ENCODE data around the gene SLC9C2.

Gene SLC9C2

GRCh38 chr1:173451981-173452380 lies 150.9 kb downstream of the SLC9C2 start:
- TF ChIP-seq ZNF565 (CRISPR knock-in tag; conservative IDR thresholded peaks at IDR 0.05; ENCODE audit: low read depth) (no peak), GLIS3 (CRISPR knock-in tag; IDR thresholded peaks at IDR 0.05) (no peak), ESRRG (CRISPR knock-in tag; IDR thresholded peaks at IDR 0.05) (no peak), ZC3H10 (CRISPR knock-in tag; IDR thresholded peaks at IDR 0.05) (no peak), ZNF70 (CRISPR knock-in tag; IDR thresholded peaks at IDR 0.05) (no peak), RARB (CRISPR knock-in tag; IDR thresholded peaks at IDR 0.05) (no peak), ARNTL (CRISPR knock-in tag; IDR thresholded peaks at IDR 0.05; ENCODE audit: borderline replicate concordance, low read depth) (no peak), TCF4 (CRISPR knock-in tag; IDR thresholded peaks at IDR 0.05; ENCODE audit: borderline replicate concordance) (no peak), CSDC2 (CRISPR knock-in tag; IDR thresholded peaks at IDR 0.05) (no peak), SNAI2 (CRISPR knock-in tag; IDR thresholded peaks at IDR 0.05) (no peak), TOX (CRISPR knock-in tag; IDR thresholded peaks at IDR 0.05; ENCODE audit: borderline replicate concordance) (no peak), ISL1 (CRISPR knock-in tag; IDR thresholded peaks at IDR 0.05) (no peak), POU6F1 (CRISPR knock-in tag; IDR thresholded peaks at IDR 0.05; ENCODE audit: borderline replicate concordance, low read depth) (no peak), CREB5 (CRISPR knock-in tag; IDR thresholded peaks at IDR 0.05; ENCODE audit: low read depth) (no peak), PATZ1 (CRISPR knock-in tag; IDR thresholded peaks at IDR 0.05; ENCODE audit: borderline replicate concordance) (no peak)
- no peak for ATAC-seq
